NCI-H1694 (cell line): ENCODE measurements around the gene CSNK1G3.
A peak's percentile ranks its signal among the peaks of the same experiment; 100 is the strongest.
"Not testable (repeated sequence)": the region's sequence is repeated elsewhere in the genome, so short reads cannot be mapped to it uniquely, and the experiment has no call there.

Experiments
- DNase-seq: peaks from one replicate; lab custom pipeline; 2025; lab: John Stamatoyannopoulos, UW

Gene CSNK1G3

GRCh38 chr5:123511648-123512605, at the start of gene CSNK1G3:
Gene CSNK1G3, plus strand, starts transcription at chr5:123512177. Its CDS starts 33,487 bp downstream, at chr5:123545664.
- DNase-seq, result peak; percentile 89

- not testable (repeated sequence) for DNase-seq
Measured at GRCh38 chr5:123466839-123467238, 45.1 kb upstream of the CSNK1G3 start.

- no peak for DNase-seq
Measured at GRCh38 chr5:123471385-123471784, 40.6 kb upstream of the CSNK1G3 start.

- no peak for DNase-seq
Measured at GRCh38 chr5:123472150-123472924, 39.6 kb upstream of the CSNK1G3 start.

- peak; percentile 74 for DNase-seq
Measured at GRCh38 chr5:123474228-123474627, 37.7 kb upstream of the CSNK1G3 start.

GRCh38 chr5:123476731-123477130, 35.2 kb upstream of the CSNK1G3 start:
- DNase-seq, result no peak

- DNase-seq, result no peak
Measured at GRCh38 chr5:123478546-123478945, 33.4 kb upstream of the CSNK1G3 start.

GRCh38 chr5:123482258-123482657, 29.7 kb upstream of the CSNK1G3 start:
- no peak for DNase-seq

- no peak for DNase-seq
Measured at GRCh38 chr5:123483446-123484077, 28.4 kb upstream of the CSNK1G3 start.

GRCh38 chr5:123485275-123485674, 26.7 kb upstream of the CSNK1G3 start:
- DNase-seq, result no peak

- peak; percentile 20 for DNase-seq
Measured at GRCh38 chr5:123486951-123487655, 24.9 kb upstream of the CSNK1G3 start.

- DNase-seq, result no peak
Measured at GRCh38 chr5:123490974-123491373, 21.0 kb upstream of the CSNK1G3 start.

- not testable (repeated sequence) for DNase-seq
Measured at GRCh38 chr5:123495211-123495610, 16.8 kb upstream of the CSNK1G3 start.

- no peak for DNase-seq
Measured at GRCh38 chr5:123496892-123497291, 15.1 kb upstream of the CSNK1G3 start.

GRCh38 chr5:123500471-123500870, 11.5 kb upstream of the CSNK1G3 start:
- DNase-seq, result no peak

- no peak for DNase-seq
Measured at GRCh38 chr5:123502120-123502519, 9.9 kb upstream of the CSNK1G3 start.

GRCh38 chr5:123503299-123503698, 8.7 kb upstream of the CSNK1G3 start:
- no peak for DNase-seq

GRCh38 chr5:123505633-123506032, 6.3 kb upstream of the CSNK1G3 start:
- DNase-seq, result peak; percentile 25

- no peak for DNase-seq
Measured at GRCh38 chr5:123508441-123508840, 3.5 kb upstream of the CSNK1G3 start.

GRCh38 chr5:123511290-123511647, 708 bp upstream of the CSNK1G3 start:
- DNase-seq, result no peak

GRCh38 chr5:123512611-123513461, 859 bp downstream of the CSNK1G3 start:
- no peak for DNase-seq
